ENCODE data around the gene SMG9.

SMG9 gene

GRCh38 chr19:43707158-43707712 is 47.5 kb downstream of the SMG9 start:
- TF ChIP-seq NFIC (IDR thresholded peaks at IDR 0.05): no peak
- TF ChIP-seq CREB1 (IDR thresholded peaks at IDR 0.05; ENCODE audit: low read depth): no peak

GRCh38 chr19:43705729-43706128 is 49.0 kb downstream of the SMG9 start:
- TF ChIP-seq, protein P1, sequence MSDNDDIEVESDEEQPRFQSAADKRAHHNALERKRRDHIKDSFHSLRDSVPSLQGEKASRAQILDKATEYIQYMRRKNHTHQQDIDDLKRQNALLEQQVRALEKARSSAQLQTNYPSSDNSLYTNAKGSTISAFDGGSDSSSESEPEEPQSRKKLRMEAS (IDR thresholded peaks at IDR 0.05): no peak
- TF ChIP-seq CREB1 (IDR thresholded peaks at IDR 0.05; ENCODE audit: low read depth) (no peak), CEBPB (IDR thresholded peaks at IDR 0.05) (no peak), USF1 (IDR thresholded peaks at IDR 0.05) (no peak), TEAD4 (IDR thresholded peaks at IDR 0.05) (no peak)

- TF ChIP-seq EP300 (IDR thresholded peaks at IDR 0.05; ENCODE audit: borderline replicate concordance) (no peak), RAD21 (IDR thresholded peaks at IDR 0.05; ENCODE audit: low read depth) (no peak), TAF1 (IDR thresholded peaks at IDR 0.05; ENCODE audit: low read depth) (no peak), FOXM1 (IDR thresholded peaks at IDR 0.05; ENCODE audit: borderline replicate concordance, low read depth) (no peak), USF1 (IDR thresholded peaks at IDR 0.05) (no peak), TEAD4 (IDR thresholded peaks at IDR 0.05) (no peak), YY1 (IDR thresholded peaks at IDR 0.05; ENCODE audit: low read depth) (no peak), NFIC (IDR thresholded peaks at IDR 0.05) (no peak), TCF12 (IDR thresholded peaks at IDR 0.05; ENCODE audit: low read depth) (no peak)
- TF ChIP-seq, protein P1 (IDR thresholded peaks at IDR 0.05): no peak
Observed at GRCh38 chr19:43704002-43704705, 50.6 kb downstream of the SMG9 start.

DNA sequence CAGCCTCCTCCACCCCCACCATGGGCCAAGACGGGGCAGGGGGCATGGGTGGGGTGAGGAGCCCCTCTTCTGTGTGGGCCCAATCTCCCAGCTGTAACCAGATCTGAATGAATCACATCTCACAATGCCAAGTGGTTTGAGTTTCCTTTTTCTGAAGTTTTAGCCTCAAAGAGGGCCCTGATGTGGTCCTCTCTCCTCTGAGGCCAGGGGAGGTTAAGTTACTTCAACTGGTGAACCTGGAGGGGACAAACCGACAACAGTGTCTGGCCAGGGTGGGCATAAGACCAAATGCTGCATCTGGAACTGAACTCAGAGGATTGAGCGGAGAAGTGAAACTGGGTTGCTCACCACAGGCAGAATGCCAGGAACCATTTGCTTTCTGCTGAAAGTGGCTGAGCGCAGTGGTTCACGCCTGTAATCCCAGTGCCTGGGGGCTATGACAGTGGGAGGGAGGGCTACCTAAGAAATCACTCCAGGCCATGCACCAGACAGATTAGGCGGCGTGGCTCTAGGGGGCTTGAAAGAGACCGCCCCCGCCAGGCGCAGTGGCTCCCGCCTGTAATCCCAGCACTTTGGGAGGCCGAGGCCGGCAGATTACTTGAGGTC is 54.3 kb downstream of the SMG9 start:
- TF ChIP-seq YY1 (IDR thresholded peaks at IDR 0.05; ENCODE audit: low read depth): no peak
- no peak for TF ChIP-seq USF1 (IDR thresholded peaks at IDR 0.05)
- TF ChIP-seq TCF12 (IDR thresholded peaks at IDR 0.05; ENCODE audit: low read depth): no peak
- no peak for TF ChIP-seq ZBTB7A (IDR thresholded peaks at IDR 0.05; ENCODE audit: low read depth)
- TF ChIP-seq EGR1 (IDR thresholded peaks at IDR 0.05): no peak
- no peak for TF ChIP-seq RAD21 (IDR thresholded peaks at IDR 0.05; ENCODE audit: low read depth)
- TF ChIP-seq, protein P1 (IDR thresholded peaks at IDR 0.05): no peak
- TF ChIP-seq CREB1 (IDR thresholded peaks at IDR 0.05; ENCODE audit: low read depth): no peak
- no peak for TF ChIP-seq FOXM1 (IDR thresholded peaks at IDR 0.05; ENCODE audit: borderline replicate concordance, low read depth)
- no peak for TF ChIP-seq TEAD4 (IDR thresholded peaks at IDR 0.05)
- TF ChIP-seq EP300 (IDR thresholded peaks at IDR 0.05; ENCODE audit: borderline replicate concordance): no peak
- TF ChIP-seq TAF1 (IDR thresholded peaks at IDR 0.05; ENCODE audit: low read depth): no peak
- no peak for TF ChIP-seq CEBPB (IDR thresholded peaks at IDR 0.05)
- TF ChIP-seq, protein P2, sequence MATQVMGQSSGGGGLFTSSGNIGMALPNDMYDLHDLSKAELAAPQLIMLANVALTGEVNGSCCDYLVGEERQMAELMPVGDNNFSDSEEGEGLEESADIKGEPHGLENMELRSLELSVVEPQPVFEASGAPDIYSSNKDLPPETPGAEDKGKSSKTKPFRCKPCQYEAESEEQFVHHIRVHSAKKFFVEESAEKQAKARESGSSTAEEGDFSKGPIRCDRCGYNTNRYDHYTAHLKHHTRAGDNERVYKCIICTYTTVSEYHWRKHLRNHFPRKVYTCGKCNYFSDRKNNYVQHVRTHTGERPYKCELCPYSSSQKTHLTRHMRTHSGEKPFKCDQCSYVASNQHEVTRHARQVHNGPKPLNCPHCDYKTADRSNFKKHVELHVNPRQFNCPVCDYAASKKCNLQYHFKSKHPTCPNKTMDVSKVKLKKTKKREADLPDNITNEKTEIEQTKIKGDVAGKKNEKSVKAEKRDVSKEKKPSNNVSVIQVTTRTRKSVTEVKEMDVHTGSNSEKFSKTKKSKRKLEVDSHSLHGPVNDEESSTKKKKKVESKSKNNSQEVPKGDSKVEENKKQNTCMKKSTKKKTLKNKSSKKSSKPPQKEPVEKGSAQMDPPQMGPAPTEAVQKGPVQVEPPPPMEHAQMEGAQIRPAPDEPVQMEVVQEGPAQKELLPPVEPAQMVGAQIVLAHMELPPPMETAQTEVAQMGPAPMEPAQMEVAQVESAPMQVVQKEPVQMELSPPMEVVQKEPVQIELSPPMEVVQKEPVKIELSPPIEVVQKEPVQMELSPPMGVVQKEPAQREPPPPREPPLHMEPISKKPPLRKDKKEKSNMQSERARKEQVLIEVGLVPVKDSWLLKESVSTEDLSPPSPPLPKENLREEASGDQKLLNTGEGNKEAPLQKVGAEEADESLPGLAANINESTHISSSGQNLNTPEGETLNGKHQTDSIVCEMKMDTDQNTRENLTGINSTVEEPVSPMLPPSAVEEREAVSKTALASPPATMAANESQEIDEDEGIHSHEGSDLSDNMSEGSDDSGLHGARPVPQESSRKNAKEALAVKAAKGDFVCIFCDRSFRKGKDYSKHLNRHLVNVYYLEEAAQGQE (IDR thresholded peaks at IDR 0.05; ENCODE audit: low read depth): no peak
- no peak for TF ChIP-seq NFIC (IDR thresholded peaks at IDR 0.05)

DNA sequence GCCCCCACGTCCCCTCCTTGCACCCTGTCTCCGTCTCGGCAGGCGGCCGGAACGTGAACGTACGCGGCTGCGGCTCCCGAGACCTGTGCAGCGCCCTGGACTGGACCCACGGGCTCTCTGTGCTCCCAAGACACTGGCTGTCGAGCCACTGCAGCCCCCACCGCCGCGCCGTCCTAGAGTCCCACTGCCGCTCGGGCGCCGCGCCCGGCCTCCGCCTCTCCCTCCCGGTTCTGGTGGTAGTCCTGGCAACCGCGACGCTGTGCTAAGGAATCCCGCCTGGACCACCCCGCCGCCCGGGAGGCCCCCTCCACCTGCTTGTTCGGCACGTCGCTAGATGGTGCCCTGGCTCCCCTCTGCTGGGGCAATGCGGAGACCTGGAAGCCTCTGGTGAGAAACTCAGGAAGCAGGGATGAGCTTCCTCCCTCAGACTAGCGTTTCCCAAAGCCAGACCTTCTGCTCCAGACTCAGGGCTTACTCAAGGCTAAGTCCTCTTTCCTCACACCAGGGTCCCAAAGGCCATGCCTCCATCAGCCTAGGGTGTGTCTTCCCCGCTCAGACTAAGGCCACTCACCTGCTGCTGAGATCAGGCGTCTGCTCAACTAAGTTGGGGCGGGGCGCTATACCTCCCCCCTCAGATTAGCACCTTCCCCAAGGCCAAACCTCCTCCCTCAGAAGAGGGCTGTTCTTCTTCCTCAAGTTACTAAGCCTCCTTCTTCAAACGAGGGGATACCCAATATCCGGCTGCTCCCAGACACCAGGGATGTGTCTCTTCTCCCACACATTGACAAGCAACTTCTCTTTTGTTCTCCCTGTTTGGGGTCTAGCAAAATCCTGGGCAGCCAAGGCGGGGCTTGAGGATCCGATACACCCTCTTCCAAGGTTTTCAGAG is 55.0 kb downstream of the SMG9 start:
- TF ChIP-seq TCF12 (IDR thresholded peaks at IDR 0.05; ENCODE audit: low read depth): no peak
- TF ChIP-seq CEBPB (IDR thresholded peaks at IDR 0.05): no peak
- TF ChIP-seq YY1 (IDR thresholded peaks at IDR 0.05; ENCODE audit: low read depth): no peak
- no peak for TF ChIP-seq EGR1 (IDR thresholded peaks at IDR 0.05)
- no peak for TF ChIP-seq TAF1 (IDR thresholded peaks at IDR 0.05; ENCODE audit: low read depth)
- TF ChIP-seq FOXM1 (IDR thresholded peaks at IDR 0.05; ENCODE audit: borderline replicate concordance, low read depth): no peak
- TF ChIP-seq NFIC (IDR thresholded peaks at IDR 0.05): no peak
- TF ChIP-seq ZBTB7A (IDR thresholded peaks at IDR 0.05; ENCODE audit: low read depth): no peak

GRCh38 chr19:43697295-43697694 is 57.5 kb downstream of the SMG9 start:
- TF ChIP-seq RAD21 (IDR thresholded peaks at IDR 0.05; ENCODE audit: low read depth) (no peak), YY1 (IDR thresholded peaks at IDR 0.05; ENCODE audit: low read depth) (no peak), TAF1 (IDR thresholded peaks at IDR 0.05; ENCODE audit: low read depth) (no peak), FOXM1 (IDR thresholded peaks at IDR 0.05; ENCODE audit: borderline replicate concordance, low read depth) (no peak), ZBTB7A (IDR thresholded peaks at IDR 0.05; ENCODE audit: low read depth) (no peak), USF1 (IDR thresholded peaks at IDR 0.05) (no peak), NFIC (IDR thresholded peaks at IDR 0.05) (no peak), TEAD4 (IDR thresholded peaks at IDR 0.05) (no peak), EP300 (IDR thresholded peaks at IDR 0.05; ENCODE audit: borderline replicate concordance) (no peak), CREB1 (IDR thresholded peaks at IDR 0.05; ENCODE audit: low read depth) (no peak)
- TF ChIP-seq, protein P2 (IDR thresholded peaks at IDR 0.05; ENCODE audit: low read depth): no peak
